Stomach smooth muscle (tissue), 2 donors: Measurements from ENCODE around the gene FHIT.

Experiments used
- H3K27ac ChIP-seq: one replicate; pipeline ENCODE4 v1.7.0; 2013; ENCODE audit warnings: mild to moderate bottlenecking, low read length, inconsistent platforms
- H3K27me3 ChIP-seq, 2 donors: one replicate each; pipeline ENCODE4 v1.7.0; 2013; ENCODE audit warnings: low read length in 2 of 2; ENCODE audit not compliant: insufficient read depth in 2 of 2, control insufficient read depth in 1 of 2
- H3K36me3 ChIP-seq, 2 donors: one replicate each; pipeline ENCODE4 v1.7.0; 2013; ENCODE audit warnings: low read length in 2 of 2; ENCODE audit not compliant: control insufficient read depth in 2 of 2, insufficient read depth in 2 of 2
- H3K4me1 ChIP-seq: one replicate; pipeline ENCODE4 v1.7.0; 2013; ENCODE audit warnings: low read length; ENCODE audit not compliant: control insufficient read depth, insufficient read depth
- H3K4me3 ChIP-seq, 2 donors: one replicate each; pipeline ENCODE4 v1.7.0; 2013; ENCODE audit warnings: low read length in 2 of 2
- H3K9ac ChIP-seq, 2 donors: one replicate each; pipeline ENCODE4 v1.7.0; 2013; ENCODE audit warnings: low read length in 2 of 2, mild to moderate bottlenecking in 1 of 2
- H3K9me3 ChIP-seq, 2 donors: one replicate each; pipeline ENCODE4 v1.7.0; 2013; ENCODE audit warnings: low read length in 2 of 2; ENCODE audit not compliant: control insufficient read depth in 2 of 2
- donor health status: healthy.
- donor health status: Pancreatic carcinoma.

Gene FHIT

DNA sequence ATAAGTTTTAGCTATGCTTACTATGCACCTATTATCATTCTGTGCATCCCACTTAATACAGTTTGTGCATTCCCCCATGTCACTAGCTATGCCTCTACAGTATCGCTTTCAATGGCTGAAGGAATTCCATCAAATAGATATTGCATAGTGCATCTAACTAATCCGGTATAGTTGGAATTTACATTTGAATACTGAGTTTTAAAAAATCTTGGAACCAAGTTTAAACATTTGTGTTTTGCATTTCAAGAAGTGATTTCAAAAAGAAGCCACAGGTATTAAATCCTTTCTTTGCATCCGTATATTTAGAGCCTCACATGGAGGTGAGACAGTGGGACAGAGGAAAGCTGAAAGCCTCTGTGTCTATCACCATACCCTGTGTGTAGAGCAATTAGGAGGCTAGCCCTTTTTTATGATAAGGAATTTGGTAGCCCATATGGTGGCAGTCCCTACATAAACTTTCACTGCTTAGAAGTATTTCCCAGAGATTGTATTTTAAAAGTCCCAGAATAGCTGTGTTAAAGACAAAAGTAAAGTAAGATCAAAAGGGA is 1241.2 kb downstream of the FHIT start:
- Histone ChIP-seq H3K4me1 (no peaks in the 10 kb centered on the region), H3K27ac (no peak overlapping the region), H3K36me3 (no peaks in the 10 kb centered on the region), H3K9ac (no peak overlapping the region), H3K27me3 (no peaks in the 10 kb centered on the region), H3K4me3 (no peak overlapping the region), H3K9me3 (peaks cover 0 to 4% of the 10 kb centered on the region in 2 donors)

DNA sequence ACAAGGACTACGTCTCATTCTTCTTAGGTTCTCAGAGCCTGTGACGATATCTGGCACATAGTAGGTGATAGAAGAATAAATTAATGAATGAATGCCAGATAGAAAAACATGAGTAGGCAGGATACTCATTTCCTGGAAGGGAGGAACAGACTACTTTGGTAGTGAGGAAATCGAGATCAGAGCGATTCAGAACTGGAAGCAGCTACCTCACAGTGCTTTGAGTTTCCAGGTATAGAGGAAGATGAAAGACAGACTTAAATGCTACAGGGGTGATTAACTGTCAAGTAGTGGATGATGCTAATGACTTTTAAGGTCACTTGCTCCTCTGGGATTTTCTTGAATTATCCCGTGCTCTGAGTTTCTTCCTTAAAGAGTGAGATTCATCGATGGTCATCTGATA is 1249.9 kb downstream of the FHIT start:
- H3K27ac ChIP-seq, result no peak overlapping the region
- H3K27me3 ChIP-seq, result no peaks in the 10 kb centered on the region
- H3K4me1 ChIP-seq, result no peaks in the 10 kb centered on the region
- no peaks in the 10 kb centered on the region for H3K36me3 ChIP-seq
- no peak overlapping the region for H3K4me3 ChIP-seq
- H3K9me3 ChIP-seq, result no peaks in the 10 kb centered on the region
- no peak overlapping the region for H3K9ac ChIP-seq

DNA sequence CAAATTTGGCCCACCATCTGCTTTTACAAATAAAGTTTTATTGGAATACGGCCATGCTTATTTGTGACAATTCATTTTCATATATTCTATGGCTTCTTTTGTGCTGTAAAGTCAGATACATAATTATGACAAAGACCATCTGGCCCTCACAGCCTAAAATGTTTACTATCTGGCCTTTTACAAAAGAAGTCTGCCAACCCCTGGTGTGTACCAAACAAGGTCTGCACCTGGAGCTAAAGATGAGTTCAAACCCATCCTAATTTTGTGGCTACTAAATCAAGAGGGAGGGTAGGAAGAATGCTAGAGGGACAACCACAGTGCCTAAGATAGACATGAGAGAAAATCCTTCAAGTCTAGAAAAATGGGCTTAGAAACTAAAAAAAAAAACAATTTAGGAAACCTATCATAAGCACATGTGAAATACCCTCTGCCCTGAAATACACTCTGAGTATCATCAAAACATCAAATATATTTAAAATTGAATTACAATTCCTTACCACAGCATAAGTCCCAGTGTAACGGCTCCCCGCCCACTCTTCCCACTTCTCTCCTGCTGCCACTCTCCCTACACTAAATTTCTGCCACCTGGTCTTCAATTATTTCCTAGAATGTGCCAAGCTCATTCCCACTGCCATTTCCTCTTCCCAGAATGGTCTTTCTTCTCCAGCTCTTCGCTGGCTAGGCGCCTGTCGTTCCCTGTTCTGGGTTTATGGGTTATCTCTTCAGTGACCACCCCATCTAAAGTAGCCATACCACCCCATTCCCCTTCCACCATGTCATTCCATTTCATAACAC is 1250.7 kb downstream of the FHIT start:
- no peak overlapping the region for H3K27ac ChIP-seq
- no peaks in the 10 kb centered on the region for H3K36me3 ChIP-seq
- H3K9me3 ChIP-seq, result no peaks in the 10 kb centered on the region
- no peak overlapping the region for H3K9ac ChIP-seq
- no peaks in the 10 kb centered on the region for H3K4me1 ChIP-seq
- no peaks in the 10 kb centered on the region for H3K27me3 ChIP-seq
- no peak overlapping the region for H3K4me3 ChIP-seq

DNA sequence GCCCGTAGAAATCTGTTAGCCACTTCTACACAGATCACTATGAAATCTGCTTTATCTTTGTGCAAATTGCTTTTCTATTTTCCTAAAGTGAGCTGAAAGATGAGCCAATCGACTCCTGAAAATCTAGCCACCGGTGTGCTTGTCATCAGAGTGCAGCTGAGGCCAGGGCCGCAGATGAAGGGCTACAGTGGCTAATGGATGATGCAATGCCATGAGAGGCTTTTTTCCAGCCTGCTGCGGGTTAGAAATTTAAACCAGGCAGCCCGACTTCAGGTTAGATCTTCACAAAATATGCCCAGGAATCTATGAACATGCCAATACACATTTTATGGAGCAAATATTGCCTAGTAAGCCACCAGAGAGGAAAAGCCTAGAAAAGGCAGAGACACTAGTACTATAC is 1253.2 kb downstream of the FHIT start:
- H3K4me3 ChIP-seq, result no peak overlapping the region
- H3K27me3 ChIP-seq, result no peaks in the 10 kb centered on the region
- no peak overlapping the region for H3K27ac ChIP-seq
- no peaks in the 10 kb centered on the region for H3K36me3 ChIP-seq
- H3K9me3 ChIP-seq, result no peaks in the 10 kb centered on the region
- H3K4me1 ChIP-seq, result no peaks in the 10 kb centered on the region
- H3K9ac ChIP-seq, result no peak overlapping the region

DNA sequence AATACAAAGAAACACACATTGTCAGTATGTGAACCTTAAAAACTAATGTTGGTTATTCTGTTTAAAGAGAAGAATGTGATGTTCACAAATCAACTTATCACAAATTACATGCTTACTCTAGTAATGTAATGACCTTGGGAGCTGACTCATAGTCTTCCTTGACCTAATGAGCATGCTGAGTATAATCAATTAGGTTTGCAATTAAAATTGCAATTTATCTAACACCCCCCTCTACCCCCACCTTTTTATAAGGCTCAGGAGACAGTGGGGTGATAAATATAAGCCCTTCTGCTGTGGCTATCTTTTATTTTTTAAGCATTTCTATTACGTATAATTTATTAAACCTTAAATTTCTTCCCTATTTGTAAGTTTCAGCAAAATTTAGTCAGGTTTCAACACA is 1253.7 kb downstream of the FHIT start:
- no peaks in the 10 kb centered on the region for H3K27me3 ChIP-seq
- H3K9ac ChIP-seq, result no peak overlapping the region
- H3K36me3 ChIP-seq, result no peaks in the 10 kb centered on the region
- H3K4me3 ChIP-seq, result no peak overlapping the region
- H3K27ac ChIP-seq, result no peak overlapping the region
- H3K9me3 ChIP-seq, result no peaks in the 10 kb centered on the region
- no peaks in the 10 kb centered on the region for H3K4me1 ChIP-seq

GRCh38 chr3:59996056-59996455 is 1255.2 kb downstream of the FHIT start:
- Histone ChIP-seq H3K36me3 (no peaks in the 10 kb centered on the region), H3K27me3 (no peaks in the 10 kb centered on the region)

GRCh38 chr3:59995563-59995962 is 1255.7 kb downstream of the FHIT start:
- Histone ChIP-seq H3K27ac (no peak overlapping the region), H3K9ac (no peak overlapping the region), H3K4me3 (no peak overlapping the region), H3K27me3 (no peaks in the 10 kb centered on the region), H3K36me3 (no peaks in the 10 kb centered on the region), H3K4me1 (no peaks in the 10 kb centered on the region), H3K9me3 (no peaks in the 10 kb centered on the region)

More at GRCh38 chr3:59996056-59996455, 1255.2 kb downstream of the FHIT start:
- Histone ChIP-seq H3K4me3 (no peak overlapping the region), H3K4me1 (no peaks in the 10 kb centered on the region), H3K27ac (no peak overlapping the region), H3K9me3 (no peaks in the 10 kb centered on the region), H3K9ac (no peak overlapping the region)

GRCh38 chr3:59994732-59995304 is 1256.4 kb downstream of the FHIT start:
- no peak overlapping the region for H3K27ac ChIP-seq

DNA sequence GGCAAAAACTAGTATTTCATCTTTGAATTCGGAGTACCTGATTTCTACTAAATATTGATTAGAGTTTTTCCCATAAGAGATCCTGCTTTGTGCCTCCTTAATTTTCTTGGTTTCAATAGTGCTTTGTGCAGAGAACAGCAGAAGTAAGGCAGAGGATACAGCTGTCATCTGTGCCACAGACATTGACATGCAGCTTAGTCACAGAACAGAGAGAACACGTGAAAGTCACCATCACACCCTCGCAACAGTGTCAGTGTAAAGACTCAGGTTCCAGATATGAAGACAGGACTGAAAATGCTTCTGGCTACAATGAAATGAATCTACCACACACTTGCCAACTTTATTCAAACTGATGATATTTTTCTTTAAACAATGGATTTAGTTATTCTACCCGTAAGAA is 1258.7 kb downstream of the FHIT start:
- no peaks in the 10 kb centered on the region for H3K4me1 ChIP-seq

More at GRCh38 chr3:59994732-59995304, 1256.4 kb downstream of the FHIT start:
- no peak overlapping the region for H3K9ac ChIP-seq
- no peaks in the 10 kb centered on the region for H3K27me3 ChIP-seq
- H3K36me3 ChIP-seq, result no peaks in the 10 kb centered on the region
- no peak overlapping the region for H3K4me3 ChIP-seq
- no peaks in the 10 kb centered on the region for H3K4me1 ChIP-seq
- H3K9me3 ChIP-seq, result no peaks in the 10 kb centered on the region

DNA sequence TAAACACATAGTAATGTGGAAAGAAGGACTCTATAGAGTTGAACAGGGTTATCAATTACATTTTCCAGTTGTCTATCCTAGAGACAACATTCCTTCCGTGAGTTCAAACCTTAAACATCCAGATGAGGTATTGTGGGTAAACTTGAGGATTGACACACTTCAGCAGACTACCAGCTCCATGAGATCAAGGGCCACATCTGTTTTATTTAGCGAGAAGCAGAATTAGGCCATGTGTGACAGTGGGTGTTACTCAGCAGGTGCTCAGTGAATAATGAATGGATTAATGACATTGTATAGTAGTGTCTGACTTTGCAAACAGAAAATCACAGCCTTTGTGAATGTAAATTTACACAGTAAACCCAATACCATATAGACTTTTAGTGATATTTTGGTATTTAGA is 1260.3 kb downstream of the FHIT start:
- Histone ChIP-seq H3K9me3 (no peaks in the 10 kb centered on the region), H3K36me3 (no peaks in the 10 kb centered on the region), H3K4me1 (no peaks in the 10 kb centered on the region), H3K9ac (no peak overlapping the region), H3K4me3 (no peak overlapping the region), H3K27ac (no peak overlapping the region), H3K27me3 (no peaks in the 10 kb centered on the region)

More for the DNA sequence above, 1258.7 kb downstream of the FHIT start:
- no peak overlapping the region for H3K27ac ChIP-seq
- H3K4me3 ChIP-seq, result no peak overlapping the region
- H3K36me3 ChIP-seq, result no peaks in the 10 kb centered on the region
- H3K9ac ChIP-seq, result no peak overlapping the region
- no peaks in the 10 kb centered on the region for H3K27me3 ChIP-seq
- no peaks in the 10 kb centered on the region for H3K9me3 ChIP-seq

DNA sequence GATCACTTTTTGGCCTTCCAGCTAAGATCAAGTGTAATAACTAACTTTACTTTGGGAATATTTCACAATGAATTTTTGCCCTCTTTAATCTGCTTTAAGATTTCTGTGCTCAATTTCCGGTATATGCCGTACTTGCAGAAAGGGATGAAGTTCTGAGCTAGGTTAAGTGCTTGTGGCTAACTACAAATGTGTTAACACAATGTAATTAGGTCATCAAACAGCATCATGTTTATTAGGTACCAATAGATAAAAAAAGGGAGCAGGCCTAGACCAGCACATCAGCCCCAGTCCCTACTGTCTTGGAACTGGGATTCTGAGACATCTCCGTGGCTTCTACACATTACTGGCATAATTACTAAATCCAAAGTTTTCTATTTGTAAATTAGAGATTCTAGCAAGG is 1268.7 kb downstream of the FHIT start:
- no peak overlapping the region for H3K9ac ChIP-seq
- no peaks in the 10 kb centered on the region for H3K4me1 ChIP-seq
- H3K36me3 ChIP-seq, result no peaks in the 10 kb centered on the region
- H3K27me3 ChIP-seq, result no peaks in the 10 kb centered on the region
- H3K4me3 ChIP-seq, result no peak overlapping the region
- no peaks in the 10 kb centered on the region for H3K9me3 ChIP-seq
- no peak overlapping the region for H3K27ac ChIP-seq
